NCI-H2081 treated with DMSO at 0.1 percent for 48 hours (cell line): ENCODE measurements around the gene PRKAG2.

ENCODE experiments used
- DNase-seq: peaks from one replicate; lab custom pipeline; 2025; lab: John Stamatoyannopoulos, UW

PRKAG2 gene

GRCh38 chr7:151615058-151615457, 261.9 kb downstream of the PRKAG2 start:
- no peak for DNase-seq

DNA sequence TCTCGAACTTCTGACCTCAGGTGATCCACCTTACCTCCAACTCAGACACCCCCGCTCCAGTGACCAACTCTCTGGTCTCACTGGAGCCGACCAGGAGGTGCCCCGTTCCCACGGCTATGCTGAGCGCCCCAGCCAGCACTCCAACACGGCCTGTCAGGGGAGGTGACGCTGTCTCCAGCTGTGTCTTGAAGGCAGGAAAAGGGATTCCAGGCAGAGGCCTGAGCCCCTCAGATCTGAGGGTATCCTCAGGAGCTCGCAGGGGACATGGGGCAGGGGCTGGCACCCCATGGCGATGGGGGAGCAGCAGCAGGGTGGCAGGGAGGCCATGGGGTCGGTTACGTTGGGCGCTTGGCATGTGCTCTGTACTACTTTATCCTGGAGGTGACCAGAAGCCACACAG, 262.9 kb downstream of the PRKAG2 start:
- no peak for DNase-seq

GRCh38 chr7:151611878-151612277, 265.0 kb downstream of the PRKAG2 start:
- DNase-seq = no peak

GRCh38 chr7:151611041-151611440, 265.9 kb downstream of the PRKAG2 start:
- DNase-seq = no peak

DNA sequence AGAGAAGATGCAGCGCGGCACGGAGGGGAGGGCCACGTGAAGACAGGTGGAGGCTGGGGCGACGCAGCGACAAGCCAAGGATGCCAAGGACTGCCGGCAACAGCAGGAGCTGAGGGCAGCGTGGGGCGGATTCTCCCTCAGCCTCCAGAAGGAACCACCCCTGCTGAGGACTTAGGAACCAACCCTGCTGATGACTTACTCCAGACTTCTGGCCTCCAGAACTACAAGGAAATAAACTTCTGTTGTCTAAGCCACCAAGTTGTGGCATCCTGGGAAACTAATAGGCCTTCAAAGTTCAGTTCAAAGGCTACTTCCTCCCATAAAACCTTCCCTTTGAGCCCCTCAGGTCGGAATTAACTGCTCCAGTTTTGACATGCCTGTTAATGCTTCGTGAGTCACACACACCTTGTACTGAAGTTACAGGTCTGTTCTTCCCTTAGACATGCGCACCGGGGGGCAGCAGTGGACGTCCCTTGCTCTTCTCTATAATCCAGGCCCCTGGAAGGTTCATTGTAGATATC, 268.8 kb downstream of the PRKAG2 start:
- no peak for DNase-seq

- no peak for DNase-seq
Measured at GRCh38 chr7:151607464-151607867, 269.4 kb downstream of the PRKAG2 start.

GRCh38 chr7:151603951-151604350, 273.0 kb downstream of the PRKAG2 start:
- DNase-seq = no peak

DNA sequence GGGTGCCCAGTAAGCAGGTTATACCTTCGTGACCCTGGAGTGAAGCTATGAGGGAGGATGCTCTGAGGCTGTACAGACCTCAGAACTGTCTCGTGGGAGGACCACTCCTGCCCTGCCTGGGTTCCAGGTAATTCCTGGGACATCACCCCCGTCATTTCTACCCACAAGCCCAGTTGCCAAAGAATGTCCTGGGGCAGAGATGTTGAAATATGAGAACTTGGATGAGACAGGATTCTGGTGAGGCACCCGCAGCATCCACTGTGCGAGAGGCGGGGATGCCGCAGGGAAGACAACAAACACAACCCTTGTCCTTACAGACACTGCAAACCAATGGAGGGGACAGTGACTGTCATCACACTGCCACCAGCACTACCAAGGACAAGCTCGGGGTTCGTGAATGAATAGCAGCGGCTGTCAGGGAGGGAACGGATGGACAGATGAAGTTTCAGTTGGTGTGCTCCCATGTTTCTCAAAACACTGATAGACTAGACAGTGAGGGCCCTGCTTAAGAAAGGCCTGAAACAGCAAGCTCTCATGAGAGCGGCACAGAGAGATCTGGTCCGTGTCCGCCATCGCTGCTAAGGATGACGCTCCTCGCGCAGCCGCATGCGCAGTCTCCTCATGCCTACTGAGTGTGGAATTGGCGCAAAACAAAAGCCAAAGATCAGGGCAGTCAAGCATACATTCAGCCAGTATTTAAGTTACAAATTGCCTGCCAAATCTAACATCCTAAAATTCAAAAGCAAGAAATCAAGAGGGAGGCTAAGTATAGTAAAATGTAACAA, 275.2 kb downstream of the PRKAG2 start:
- no peak for DNase-seq

DNA sequence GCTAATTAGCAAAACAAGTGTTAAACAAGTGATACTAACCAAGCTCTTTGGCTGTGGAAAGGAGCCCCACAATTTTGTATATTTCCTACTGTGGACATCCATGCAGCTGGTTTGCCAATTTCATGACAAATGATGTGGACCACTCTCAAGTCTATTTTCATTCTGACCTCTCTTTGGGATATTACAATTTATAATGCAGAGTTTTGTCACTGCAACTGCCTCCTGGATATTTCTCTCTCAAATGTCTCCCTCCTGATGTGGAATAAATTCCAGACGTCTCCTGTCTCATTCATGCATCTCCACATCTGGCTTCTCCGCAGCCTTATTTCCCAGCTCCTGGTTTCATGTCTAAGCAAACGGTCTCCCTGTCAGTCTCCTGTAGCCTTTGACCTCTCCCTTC, 276.6 kb downstream of the PRKAG2 start:
- DNase-seq = no peak

- DNase-seq = no peak
Measured at GRCh38 chr7:151599401-151600227, 277.3 kb downstream of the PRKAG2 start.

DNA sequence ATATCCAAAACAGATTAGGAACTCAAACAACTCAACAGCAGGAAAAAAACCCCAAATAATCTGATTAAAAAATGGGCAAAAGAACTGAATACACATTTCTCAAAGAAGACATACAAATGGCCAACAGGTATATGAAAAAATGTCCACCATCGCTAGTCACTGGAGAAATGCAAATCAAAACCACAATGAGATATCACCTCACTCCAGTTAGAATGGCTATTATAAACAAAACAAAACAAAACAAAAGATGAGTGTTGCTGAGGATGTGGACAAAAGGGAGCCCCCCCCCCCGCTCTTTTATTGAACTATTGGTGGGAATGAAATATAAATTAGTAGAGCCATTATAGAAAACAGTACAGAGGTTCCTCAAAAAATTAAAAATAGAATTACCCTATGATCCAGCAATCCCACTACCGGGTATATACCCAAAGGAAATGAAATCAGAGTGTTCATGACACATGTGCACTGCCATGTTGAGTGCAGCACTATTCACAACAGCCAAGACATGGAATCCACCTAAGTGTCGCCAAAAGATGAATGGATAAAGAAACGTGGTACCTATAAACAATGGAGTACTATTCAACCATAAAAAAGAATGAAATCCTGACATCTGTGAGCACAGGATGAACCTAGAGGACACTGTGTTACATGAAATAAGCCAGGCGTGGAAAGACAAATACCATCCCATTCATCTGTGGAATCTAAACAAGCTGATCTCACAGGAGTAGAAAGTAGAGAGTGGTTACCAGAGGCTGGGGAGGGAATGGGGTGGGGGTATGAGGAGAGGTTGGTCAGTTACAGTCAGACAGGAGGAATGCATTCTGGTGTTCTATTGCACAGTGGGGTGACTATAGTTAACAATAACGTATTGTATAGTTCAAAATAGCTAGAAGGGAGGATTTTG, 279.1 kb downstream of the PRKAG2 start:
- no peak for DNase-seq

GRCh38 chr7:151595702-151596350, 281.1 kb downstream of the PRKAG2 start:
- DNase-seq = no peak

DNA sequence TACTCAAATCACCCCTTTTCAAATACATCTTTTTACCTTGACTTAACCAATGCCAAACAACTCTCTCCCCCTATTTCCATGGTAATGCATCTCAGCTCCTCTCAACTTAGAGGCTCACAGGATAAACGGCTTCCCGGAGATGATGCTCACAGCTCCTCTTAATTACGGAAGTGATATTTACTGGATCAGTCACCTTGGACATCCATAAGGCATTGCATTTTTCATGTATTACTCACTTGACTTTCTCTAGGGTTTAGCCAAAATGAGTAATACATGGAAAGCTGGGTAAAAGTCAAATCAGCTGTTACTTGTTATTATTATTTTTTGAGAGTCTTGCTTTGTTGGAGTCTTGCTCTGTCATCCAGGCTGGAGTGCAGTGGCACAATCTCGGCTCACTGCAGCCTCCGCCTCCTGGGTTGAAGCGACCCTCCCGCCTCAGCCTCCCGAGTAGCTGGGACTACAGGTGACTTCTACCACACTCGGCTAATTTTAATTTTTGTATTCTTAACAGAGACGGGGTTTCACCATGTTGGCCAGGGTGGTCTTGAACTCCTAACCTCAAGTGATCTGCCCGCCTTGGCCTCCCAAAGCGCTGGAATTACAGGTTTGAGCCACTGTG, 283.9 kb downstream of the PRKAG2 start:
- no peak for DNase-seq

- no peak for DNase-seq
Measured at GRCh38 chr7:151592330-151592729, 284.6 kb downstream of the PRKAG2 start.

GRCh38 chr7:151591866-151592265, 285.0 kb downstream of the PRKAG2 start:
- no peak for DNase-seq

DNA sequence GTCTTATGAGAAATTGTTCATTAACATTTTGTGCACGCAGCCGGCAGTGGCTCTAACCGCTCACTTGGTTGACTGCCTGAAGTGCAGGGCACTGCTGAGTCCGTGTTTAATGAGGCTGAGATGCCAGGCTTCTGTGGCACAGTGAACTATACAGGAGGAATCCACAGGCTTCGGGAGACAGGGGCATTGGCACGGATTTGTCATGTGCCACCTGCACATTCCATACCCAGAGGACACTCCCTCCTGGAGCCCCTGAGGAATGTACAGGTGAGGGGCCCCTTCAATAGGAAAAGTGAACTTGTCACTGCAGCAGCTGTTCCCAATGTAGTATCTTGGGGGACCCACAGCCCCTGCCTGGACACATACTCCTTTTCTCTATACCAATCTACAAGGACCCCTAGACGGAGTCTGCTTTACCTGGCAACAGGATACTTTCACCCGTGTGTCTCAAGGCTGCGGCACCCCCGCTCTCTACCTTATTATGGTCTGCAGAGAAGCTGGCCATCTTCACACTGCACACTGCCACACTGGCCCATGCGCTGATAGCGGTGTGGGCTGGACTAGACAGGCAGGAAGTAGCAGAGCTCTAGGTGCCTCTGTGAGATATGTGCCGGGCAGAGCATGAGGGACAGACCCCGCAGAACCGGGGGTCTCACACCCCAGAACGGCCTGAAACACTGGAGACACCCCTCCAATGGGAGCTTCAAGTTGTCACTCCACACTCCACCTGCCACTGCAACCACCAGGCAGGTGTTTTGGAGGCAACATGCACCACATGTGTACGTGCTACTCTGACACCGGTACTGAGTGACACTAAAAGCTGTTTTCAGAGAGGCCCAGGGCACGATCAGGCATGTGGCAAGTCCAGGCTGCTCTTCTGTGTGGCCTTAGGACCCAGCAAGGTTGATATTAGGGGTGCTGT, 285.8 kb downstream of the PRKAG2 start:
- DNase-seq = no peak

DNA sequence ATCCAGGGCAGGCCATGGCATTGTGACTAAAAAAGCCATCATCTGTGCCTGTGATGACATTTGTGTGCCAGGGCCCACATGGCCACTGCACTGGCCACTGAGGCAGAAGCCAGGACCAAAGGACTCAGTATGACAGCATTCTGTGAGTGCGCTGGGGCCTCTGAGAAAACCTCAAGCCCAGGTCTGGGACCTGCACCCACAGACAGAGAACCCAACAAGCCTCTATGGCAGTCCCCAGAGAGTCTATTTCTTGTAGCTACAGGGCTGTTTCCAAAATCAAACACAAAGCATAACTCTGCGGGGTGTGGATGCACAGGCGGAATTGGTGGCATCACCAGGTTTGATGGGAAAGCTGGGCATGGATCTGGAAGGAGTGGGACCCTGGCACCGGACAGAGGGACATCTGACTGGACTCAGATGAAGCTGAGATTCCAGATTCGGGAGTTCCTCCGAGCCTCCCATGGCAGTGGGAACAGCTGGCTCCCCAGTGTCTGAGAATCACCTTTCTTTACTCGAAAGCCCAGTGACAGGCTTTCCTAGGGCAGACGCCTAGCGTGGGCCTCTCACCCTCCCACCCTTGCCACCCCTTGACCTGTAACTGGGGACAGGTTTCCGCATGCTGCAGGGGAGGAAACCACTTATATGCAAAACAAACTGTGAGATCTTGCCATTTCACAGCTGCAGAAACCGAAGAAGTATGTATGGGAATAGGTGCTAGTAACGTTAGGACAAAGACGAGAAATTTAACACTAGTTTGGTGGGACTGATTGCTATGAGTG, 286.7 kb downstream of the PRKAG2 start:
- DNase-seq = no peak

DNA sequence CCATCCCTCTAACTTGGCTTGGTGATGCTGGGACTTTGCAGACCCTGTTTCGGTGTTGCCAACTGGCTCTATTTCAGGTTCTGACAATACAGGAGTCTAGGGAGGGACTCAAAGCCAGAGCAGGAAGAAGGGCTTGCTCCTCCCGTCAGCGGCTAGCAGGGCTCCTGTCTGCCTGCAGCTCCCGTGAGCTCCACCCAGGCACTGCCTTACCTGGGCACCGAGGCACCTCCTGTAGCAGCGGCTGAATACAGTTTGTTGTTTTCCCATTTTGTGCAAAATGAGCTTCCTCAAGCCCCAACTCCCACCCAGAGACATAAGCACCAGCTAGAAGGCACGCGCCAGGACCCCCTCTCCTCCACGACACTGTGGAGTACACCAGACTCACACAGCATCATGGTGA, 287.9 kb downstream of the PRKAG2 start:
- no peak for DNase-seq
